ENCODE results near the gene KLHL29.
A peak's percentile ranks its signal among the peaks of the same experiment; 100 is the strongest.

KLHL29 gene

DNA sequence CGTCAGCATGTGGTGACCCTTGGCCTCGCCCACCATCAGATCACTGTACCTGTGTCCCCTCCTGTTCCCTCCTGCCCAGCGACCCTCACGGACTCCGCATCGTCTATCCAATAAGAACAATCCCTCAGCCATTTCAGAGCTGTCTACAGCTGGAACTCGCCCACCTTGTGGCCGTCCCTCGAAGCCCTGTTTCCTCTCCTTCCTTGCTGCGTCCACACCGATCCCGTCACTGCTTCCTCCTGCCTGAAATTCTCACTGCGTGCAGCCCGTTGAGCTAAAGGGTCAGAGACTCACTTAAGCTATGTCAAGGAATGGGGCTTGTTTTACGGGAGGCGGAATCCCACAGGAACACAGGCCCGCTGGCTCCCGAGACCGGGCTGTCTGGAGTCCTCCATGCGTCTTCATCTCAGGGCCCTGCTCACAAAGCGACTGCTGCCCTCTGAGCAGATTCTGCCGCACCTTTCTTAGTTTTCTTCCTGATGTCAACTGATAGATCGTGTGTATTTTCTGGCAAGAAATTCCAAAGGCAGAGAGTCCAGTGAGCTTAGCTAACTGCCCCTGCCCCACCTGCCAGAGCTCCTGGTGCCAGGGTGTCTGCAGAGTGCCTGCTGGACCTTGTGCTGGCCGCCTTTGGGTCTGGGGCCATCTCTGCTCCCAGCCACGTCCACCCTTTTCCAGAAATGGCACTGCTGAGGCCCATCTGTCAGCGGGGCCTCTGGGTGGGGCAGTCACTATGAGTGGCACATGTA is 35.3 kb downstream of the KLHL29 start:
- DNase-seq (ENCODE audit: low spot score): peak; percentile 58
- H3K4me3 ChIP-seq: no peak overlapping the region
- TF ChIP-seq, protein P1, sequence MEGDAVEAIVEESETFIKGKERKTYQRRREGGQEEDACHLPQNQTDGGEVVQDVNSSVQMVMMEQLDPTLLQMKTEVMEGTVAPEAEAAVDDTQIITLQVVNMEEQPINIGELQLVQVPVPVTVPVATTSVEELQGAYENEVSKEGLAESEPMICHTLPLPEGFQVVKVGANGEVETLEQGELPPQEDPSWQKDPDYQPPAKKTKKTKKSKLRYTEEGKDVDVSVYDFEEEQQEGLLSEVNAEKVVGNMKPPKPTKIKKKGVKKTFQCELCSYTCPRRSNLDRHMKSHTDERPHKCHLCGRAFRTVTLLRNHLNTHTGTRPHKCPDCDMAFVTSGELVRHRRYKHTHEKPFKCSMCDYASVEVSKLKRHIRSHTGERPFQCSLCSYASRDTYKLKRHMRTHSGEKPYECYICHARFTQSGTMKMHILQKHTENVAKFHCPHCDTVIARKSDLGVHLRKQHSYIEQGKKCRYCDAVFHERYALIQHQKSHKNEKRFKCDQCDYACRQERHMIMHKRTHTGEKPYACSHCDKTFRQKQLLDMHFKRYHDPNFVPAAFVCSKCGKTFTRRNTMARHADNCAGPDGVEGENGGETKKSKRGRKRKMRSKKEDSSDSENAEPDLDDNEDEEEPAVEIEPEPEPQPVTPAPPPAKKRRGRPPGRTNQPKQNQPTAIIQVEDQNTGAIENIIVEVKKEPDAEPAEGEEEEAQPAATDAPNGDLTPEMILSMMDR (IDR thresholded peaks at IDR 0.05): no peak
- no peak overlapping the region for H3K27ac ChIP-seq

DNA sequence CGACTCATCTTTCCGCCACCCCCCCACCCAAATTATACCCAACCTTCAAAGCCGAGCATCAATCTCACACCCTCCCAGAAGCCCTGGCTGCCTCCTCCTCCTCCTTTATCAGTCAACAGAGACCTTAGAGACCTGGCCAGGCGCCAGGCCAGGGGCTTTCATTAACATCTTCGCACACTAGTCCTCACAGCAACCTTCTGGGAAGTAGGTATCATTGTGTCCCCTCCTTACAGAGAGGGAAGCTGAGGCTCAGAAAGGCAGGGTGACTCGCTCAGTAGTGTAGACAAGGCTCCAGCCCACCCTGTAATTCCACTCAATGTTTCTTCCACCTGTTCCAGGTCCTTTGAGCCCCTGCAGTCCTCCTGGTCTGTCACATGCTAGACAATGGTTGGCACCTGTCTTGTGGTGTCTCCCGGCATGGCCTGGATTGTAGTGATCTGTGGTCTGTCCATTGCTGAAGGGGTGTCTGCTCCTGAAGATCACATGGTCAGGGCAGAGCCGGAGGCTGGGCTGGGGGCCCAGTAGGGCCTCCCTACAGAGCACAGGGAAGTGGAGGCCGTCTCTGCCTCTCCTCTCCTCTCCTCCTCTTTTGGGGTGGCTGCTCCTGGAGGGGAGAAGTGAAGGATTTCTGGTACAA is 36.0 kb downstream of the KLHL29 start:
- Histone ChIP-seq H3K27ac (no peak overlapping the region), H3K4me3 (no peak overlapping the region)
- TF ChIP-seq, protein P1 (IDR thresholded peaks at IDR 0.05): no peak
- peak; percentile 56 for DNase-seq (ENCODE audit: low spot score)

DNA sequence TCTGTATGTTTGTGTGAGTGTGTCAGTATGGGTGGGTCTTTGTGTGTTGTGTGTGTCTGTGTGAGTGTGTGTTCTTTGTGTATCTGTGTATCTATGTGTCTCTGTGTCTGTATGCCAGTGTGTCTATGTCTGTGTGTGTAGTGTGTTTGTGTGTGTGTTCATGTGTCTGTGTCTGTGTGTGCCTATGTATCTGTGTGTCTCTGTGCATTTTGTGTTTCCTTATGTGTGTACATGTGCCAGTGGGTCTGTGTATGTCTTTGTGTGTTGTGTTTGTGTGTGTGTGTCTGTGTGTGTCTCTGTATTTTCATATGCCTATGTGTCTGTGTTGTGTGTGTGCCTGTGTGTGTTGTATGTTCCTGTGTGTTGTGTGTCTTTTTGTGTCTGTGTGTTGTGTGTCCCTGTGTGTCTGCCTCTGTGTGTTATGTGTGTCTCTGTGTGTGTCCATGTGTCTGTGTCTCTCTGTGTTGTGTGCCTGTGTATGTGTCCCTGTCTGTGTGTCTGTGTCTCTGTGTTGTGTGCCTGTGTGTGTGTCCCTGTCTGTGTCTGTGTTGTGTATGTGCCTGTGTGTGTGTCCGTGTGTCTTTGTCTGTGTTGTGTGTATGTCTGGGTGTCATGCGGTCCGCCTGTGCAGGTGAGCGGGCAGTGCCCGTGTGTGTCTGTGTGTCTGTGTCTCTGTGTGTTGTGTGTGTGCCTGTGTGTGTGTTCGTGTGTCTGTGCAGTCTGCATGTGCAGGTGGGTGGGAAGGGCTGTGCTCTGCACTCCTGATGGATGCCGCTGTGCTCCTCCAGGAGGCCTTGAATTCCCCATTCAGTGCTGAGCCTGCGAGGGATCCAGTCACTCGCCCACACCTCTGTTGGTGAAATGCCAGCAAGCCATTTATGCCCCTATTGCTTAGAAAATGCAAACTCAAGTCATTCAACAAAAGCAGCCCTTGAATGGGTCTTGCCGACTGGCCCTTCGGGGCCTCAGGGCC is 37.4 kb downstream of the KLHL29 start:
- peak; percentile 40 for DNase-seq (ENCODE audit: low spot score)
- Histone ChIP-seq H3K27ac (no peak overlapping the region), H3K4me3 (no peak overlapping the region)
- TF ChIP-seq, protein P1 (IDR thresholded peaks at IDR 0.05): no peak

DNA sequence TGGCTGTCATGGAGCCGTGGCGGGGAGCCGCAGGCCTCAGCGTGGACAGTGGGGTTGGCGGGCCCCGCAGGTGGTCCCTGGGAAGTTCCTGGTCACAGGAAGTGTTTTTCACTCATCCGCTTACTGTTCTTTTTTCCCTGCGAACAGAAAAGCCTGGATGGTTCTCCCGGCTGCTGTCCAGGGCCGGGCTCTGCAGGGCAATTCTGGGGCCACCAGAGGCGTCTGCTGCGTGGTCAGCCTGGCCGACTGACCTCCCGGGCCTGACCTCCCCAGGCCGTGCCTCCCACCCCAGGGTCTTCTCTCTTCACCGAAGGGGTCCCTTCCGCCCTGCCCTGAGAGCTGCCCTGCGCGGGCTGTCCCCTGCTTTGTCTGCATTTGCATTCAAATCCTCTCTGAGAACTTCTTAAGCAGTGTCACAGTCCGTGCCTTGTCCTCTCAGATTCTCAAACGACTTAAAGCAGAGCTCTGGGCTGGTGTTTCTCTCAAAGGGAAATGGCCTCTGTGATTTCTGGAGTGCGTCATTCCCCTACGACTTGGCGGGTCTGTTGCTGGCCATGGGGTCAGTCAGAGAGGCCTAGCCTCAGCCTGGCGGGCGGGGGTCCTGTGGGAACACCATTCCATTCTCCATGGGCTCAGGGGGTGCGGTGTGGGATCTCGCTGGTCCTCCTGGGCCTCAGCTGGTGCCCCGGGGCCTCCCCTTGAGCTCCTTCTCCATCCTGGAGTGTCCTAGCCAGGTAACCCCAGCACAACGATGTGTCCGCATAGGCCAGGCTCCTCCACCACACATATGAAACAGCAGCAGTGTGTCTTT is 38.3 kb downstream of the KLHL29 start:
- DNase-seq (ENCODE audit: low spot score): peak; percentile 69
- no peak overlapping the region for H3K4me3 ChIP-seq
- no peak overlapping the region for H3K27ac ChIP-seq
- TF ChIP-seq, protein P1 (IDR thresholded peaks at IDR 0.05): no peak

DNA sequence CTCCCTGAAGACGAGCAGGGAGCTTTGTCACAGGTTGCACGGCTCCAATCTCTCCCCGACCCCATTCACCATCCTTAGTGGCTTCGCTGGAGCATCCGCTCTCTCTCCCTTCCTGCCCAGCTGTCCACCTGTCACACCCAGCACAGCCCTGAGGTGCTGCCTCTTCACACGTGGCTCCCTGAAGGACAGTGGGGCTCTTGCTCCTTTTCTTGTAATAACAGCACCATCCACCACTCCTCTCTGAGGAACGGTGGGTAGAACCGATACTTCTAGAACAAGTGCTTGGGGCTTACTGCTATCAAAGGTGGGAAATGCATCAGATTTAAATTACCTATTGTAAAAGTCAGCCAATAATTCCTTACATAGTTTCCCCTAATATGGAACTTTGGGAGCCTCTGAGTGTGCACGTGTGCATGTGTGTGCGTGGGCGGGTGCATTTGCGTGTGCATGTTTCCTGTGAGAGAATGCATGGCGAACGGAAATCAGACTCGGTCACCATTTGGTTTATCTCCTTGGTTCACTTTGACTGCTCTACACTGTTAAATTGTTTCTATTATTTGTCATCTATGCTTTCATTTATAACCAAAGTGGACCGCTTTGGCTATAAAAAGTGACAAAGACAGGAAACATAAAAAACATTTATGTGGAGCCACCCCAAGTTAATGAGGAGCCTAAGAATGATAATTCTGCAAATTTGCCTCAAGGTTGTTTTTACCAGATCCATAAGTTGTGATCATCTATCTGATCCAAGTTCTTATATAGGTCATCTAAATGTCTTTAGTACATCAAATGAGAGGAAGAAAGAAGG is 39.1 kb downstream of the KLHL29 start:
- TF ChIP-seq, protein P1 (IDR thresholded peaks at IDR 0.05): no peak
- DNase-seq (ENCODE audit: low spot score): peak; percentile 47
- Histone ChIP-seq H3K27ac (no peak overlapping the region), H3K4me3 (no peak overlapping the region)
